Aortic smooth muscle cell (primary cell): Measurements from ENCODE around the gene LGALS7B. TPM values are rescaled to one million over a fixed set of nuclear protein-coding genes. Genes with fewer than 3 reads are reported as not detected.

Experiments used
- total RNA-seq: library from RNA; depleted of rRNA; stranded (reverse); fragments of >200 nt; gene quantifications from 2 replicates; pipeline ENCODE4 v1.2.3, GENCODE V29; 2014

LGALS7B gene
- total RNA-seq, result not detected in 2 replicates

GRCh38 chr19:38788478-38789243 is at the start of gene LGALS7B:
TSS of gene LGALS7B (plus strand) at chr19:38789200. CDS start at chr19:38789227, 27 bp downstream.

GRCh38 chr19:38744298-38744681 is 44.7 kb upstream of the LGALS7B start, which contains the start of gene CAPN12:
TSS of gene CAPN12 (minus strand) at chr19:38744474. CDS start at chr19:38744165, 309 bp downstream.

GRCh38 chr19:38773469-38774177 is 15.4 kb upstream of the LGALS7B start, which contains the start of gene LGALS7:
TSS of gene LGALS7 (minus strand) at chr19:38773517. CDS start at chr19:38773492, 25 bp downstream.

GRCh38 chr19:38812841-38813320 is 23.9 kb downstream of the LGALS7B start, which contains the start of gene LGALS4:
TSS of gene LGALS4 (minus strand) at chr19:38812945. CDS start at chr19:38812886, 59 bp downstream.

Other genes starting within 250 kb of the LGALS7B start
- gene MAP4K1, start 171.2 kb upstream of the LGALS7B start, total RNA-seq, result 0.31 TPM in 1 of 2 replicates, not detected in the other
- 288 and 303 TPM in 2 replicates for gene EIF3K, start 170.0 kb upstream of the LGALS7B start, total RNA-seq
- 256 and 342 TPM in 2 replicates for gene ACTN4, start 141.6 kb upstream of the LGALS7B start, total RNA-seq
- not detected in 2 replicates for gene CAPN12, start 44.7 kb upstream of the LGALS7B start, total RNA-seq
- 0.50 TPM in 1 of 2 replicates, not detected in the other for gene LGALS7, start 15.7 kb upstream of the LGALS7B start, total RNA-seq
- gene LGALS4, start 23.7 kb downstream of the LGALS7B start, total RNA-seq, result not detected in 2 replicates
- 9.8 and 10.0 TPM in 2 replicates for gene ECH1, start 42.6 kb downstream of the LGALS7B start, total RNA-seq
- gene HNRNPL, start 60.8 kb downstream of the LGALS7B start, total RNA-seq, result 215 and 236 TPM in 2 replicates
- gene RINL, start 89.1 kb downstream of the LGALS7B start, total RNA-seq, result 0.66 and 0.68 TPM in 2 replicates
- gene SIRT2, start 110.4 kb downstream of the LGALS7B start, total RNA-seq, result 40.4 and 50.4 TPM in 2 replicates
- 8.0 and 13.3 TPM in 2 replicates for gene NFKBIB, start 110.8 kb downstream of the LGALS7B start, total RNA-seq
- gene CCER2, start 123.0 kb downstream of the LGALS7B start, total RNA-seq, result not detected in 2 replicates
- 7.8 and 8.2 TPM in 2 replicates for gene SARS2, start 141.6 kb downstream of the LGALS7B start, total RNA-seq
- 21.0 and 33.7 TPM in 2 replicates for gene MRPS12, start 141.7 kb downstream of the LGALS7B start, total RNA-seq
- 11.0 and 15.3 TPM in 2 replicates for gene FBXO17, start 186.5 kb downstream of the LGALS7B start, total RNA-seq
- gene FBXO27, start 243.3 kb downstream of the LGALS7B start, total RNA-seq, result 1.2 and 1.8 TPM in 2 replicates